GM12878 (cell line): ENCODE measurements around the gene IER5L.

Source experiments
- BACH1 ChIP-seq: fragments of 450-650 bp; IDR thresholded peaks from 2 replicates; pipeline ENCODE4 v1.6.1; 2017; ENCODE audit warnings: mild to moderate bottlenecking, borderline replicate concordance
- EP300 ChIP-seq, 2 experiments: fragments of 150-350 bp in 1 of 2; IDR thresholded peaks; 2 replicates each; pipeline ENCODE4 v1.6.1; 2011 to 2012; ENCODE audit warnings: low read depth in 2 of 2, low read length in 2 of 2, borderline replicate concordance in 1 of 2, improper control_type of control experiment in 1 of 2, inconsistent platforms in 1 of 2; ENCODE audit not compliant: control insufficient read depth in 1 of 2
- JUNB ChIP-seq: IDR thresholded peaks from 2 replicates; pipeline ENCODE4 v1.6.1; 2016; ENCODE audit warnings: antibody characterized with exemption, mild to moderate bottlenecking
- POLR2A ChIP-seq: IDR thresholded peaks from 2 replicates; pipeline ENCODE4 v1.6.1; 2011; ENCODE audit warnings: low read depth, mild to moderate bottlenecking, low read length
- POLR2AphosphoS5 ChIP-seq: IDR thresholded peaks from 2 replicates; pipeline ENCODE4 v1.6.1; 2011; ENCODE audit warnings: mild to moderate bottlenecking, low read length, inconsistent platforms
- SMARCA5 ChIP-seq: fragments of 450-650 bp; IDR thresholded peaks from 2 replicates; pipeline ENCODE4 v1.6.1; 2017; ENCODE audit warnings: mild to moderate bottlenecking
- SUZ12 ChIP-seq: fragments of 200-600 bp; sonication (generic); IDR thresholded peaks from one replicate; pipeline ENCODE4 v1.6.1; 2018; ENCODE audit warnings: antibody characterized with exemption, mild to moderate bottlenecking; ENCODE audit not compliant: unreplicated experiment
- TCF12 ChIP-seq: IDR thresholded peaks from 2 replicates; pipeline ENCODE4 v1.6.1; 2011; ENCODE audit warnings: low read depth, mild to moderate bottlenecking, low read length
- TF ChIP-seq, protein P1 (sequence below): IDR thresholded peaks from 2 replicates; pipeline ENCODE4 v1.6.1; 2012; ENCODE audit warnings: low read depth, low read length, improper control_type of control experiment
- TF ChIP-seq, protein P2 (sequence below), 3 experiments: IDR thresholded peaks in 2 of 3; conservative IDR thresholded peaks in 1 of 3; 2 replicates each; pipeline ENCODE4 v1.5.1; 2011; ENCODE audit warnings: low read depth in 3 of 3, low read length in 3 of 3, mild to moderate bottlenecking in 3 of 3, control low read depth in 2 of 3, moderate library complexity in 2 of 3, inconsistent platforms in 1 of 3, mixed read lengths in 1 of 3; ENCODE audit not compliant: control insufficient read depth in 2 of 3, insufficient read depth in 1 of 3; ENCODE audit errors: extremely low read depth in 1 of 3
- TF ChIP-seq, protein P3 (sequence below): fragments of 450-650 bp; conservative IDR thresholded peaks from 2 replicates; pipeline ENCODE4 v1.6.1; 2017; ENCODE audit warnings: mild to moderate bottlenecking, moderate library complexity
- TF ChIP-seq, protein P4 (sequence below): fragments of 450-650 bp; IDR thresholded peaks from 2 replicates; pipeline ENCODE4 v1.6.1; 2016; ENCODE audit warnings: mild to moderate bottlenecking

DNA sequence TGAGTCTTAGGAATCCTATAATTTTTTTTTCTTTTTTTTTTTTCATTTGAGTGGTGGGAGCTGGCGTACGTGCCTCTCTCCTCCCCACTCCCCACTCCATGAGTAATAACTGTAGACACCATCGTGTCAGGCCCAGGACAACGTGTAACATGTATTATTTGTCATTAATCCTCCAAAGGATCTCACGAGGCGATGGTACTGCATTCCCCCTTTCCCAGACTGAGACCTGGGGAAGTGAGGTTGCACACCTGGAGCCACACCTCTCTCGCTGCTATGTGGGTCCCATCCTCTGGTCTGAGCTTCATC, 6.1 kb upstream of the IER5L start:
- no peak for TF ChIP-seq POLR2A
- no peak for TF ChIP-seq TCF12
- no peak for TF ChIP-seq BACH1
- TF ChIP-seq, protein P1, sequence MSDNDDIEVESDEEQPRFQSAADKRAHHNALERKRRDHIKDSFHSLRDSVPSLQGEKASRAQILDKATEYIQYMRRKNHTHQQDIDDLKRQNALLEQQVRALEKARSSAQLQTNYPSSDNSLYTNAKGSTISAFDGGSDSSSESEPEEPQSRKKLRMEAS = no peak
- TF ChIP-seq, protein P2, sequence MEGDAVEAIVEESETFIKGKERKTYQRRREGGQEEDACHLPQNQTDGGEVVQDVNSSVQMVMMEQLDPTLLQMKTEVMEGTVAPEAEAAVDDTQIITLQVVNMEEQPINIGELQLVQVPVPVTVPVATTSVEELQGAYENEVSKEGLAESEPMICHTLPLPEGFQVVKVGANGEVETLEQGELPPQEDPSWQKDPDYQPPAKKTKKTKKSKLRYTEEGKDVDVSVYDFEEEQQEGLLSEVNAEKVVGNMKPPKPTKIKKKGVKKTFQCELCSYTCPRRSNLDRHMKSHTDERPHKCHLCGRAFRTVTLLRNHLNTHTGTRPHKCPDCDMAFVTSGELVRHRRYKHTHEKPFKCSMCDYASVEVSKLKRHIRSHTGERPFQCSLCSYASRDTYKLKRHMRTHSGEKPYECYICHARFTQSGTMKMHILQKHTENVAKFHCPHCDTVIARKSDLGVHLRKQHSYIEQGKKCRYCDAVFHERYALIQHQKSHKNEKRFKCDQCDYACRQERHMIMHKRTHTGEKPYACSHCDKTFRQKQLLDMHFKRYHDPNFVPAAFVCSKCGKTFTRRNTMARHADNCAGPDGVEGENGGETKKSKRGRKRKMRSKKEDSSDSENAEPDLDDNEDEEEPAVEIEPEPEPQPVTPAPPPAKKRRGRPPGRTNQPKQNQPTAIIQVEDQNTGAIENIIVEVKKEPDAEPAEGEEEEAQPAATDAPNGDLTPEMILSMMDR (IDR thresholded peaks at IDR 0.05 in 2 of 3, conservative IDR thresholded peaks at IDR 0.05 in 1 of 3; ENCODE audit: control insufficient read depth in 2 of 3, extremely low read depth in 1 of 3, insufficient read depth in 1 of 3, low read depth in 3 of 3, low read length in 3 of 3) = no peak
- TF ChIP-seq, protein P3, sequence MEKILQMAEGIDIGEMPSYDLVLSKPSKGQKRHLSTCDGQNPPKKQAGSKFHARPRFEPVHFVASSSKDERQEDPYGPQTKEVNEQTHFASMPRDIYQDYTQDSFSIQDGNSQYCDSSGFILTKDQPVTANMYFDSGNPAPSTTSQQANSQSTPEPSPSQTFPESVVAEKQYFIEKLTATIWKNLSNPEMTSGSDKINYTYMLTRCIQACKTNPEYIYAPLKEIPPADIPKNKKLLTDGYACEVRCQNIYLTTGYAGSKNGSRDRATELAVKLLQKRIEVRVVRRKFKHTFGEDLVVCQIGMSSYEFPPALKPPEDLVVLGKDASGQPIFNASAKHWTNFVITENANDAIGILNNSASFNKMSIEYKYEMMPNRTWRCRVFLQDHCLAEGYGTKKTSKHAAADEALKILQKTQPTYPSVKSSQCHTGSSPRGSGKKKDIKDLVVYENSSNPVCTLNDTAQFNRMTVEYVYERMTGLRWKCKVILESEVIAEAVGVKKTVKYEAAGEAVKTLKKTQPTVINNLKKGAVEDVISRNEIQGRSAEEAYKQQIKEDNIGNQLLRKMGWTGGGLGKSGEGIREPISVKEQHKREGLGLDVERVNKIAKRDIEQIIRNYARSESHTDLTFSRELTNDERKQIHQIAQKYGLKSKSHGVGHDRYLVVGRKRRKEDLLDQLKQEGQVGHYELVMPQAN = no peak
- TF ChIP-seq SUZ12 = no peak
- TF ChIP-seq, protein P4, sequence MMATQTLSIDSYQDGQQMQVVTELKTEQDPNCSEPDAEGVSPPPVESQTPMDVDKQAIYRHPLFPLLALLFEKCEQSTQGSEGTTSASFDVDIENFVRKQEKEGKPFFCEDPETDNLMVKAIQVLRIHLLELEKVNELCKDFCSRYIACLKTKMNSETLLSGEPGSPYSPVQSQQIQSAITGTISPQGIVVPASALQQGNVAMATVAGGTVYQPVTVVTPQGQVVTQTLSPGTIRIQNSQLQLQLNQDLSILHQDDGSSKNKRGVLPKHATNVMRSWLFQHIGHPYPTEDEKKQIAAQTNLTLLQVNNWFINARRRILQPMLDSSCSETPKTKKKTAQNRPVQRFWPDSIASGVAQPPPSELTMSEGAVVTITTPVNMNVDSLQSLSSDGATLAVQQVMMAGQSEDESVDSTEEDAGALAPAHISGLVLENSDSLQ = no peak
- no peak for TF ChIP-seq SMARCA5
- TF ChIP-seq EP300 (IDR thresholded peaks at IDR 0.05; ENCODE audit: borderline replicate concordance in 1 of 2, control insufficient read depth in 1 of 2, low read depth in 2 of 2, low read length in 2 of 2) = no peak
- TF ChIP-seq POLR2AphosphoS5 = no peak
- TF ChIP-seq JUNB = no peak
